CD4-positive, alpha-beta memory T cell (primary cell): ENCODE data around the gene CHURC1. TPM values are rescaled to one million over a fixed set of nuclear protein-coding genes. Genes with fewer than 3 reads are reported as not detected.

Source experiments
- CTCF ChIA-PET: fragments of 350-600 bp; sonication (Branson Sonifier 250); formaldehyde crosslinking; loops from one replicate; lab custom pipeline; 2021; ENCODE audit warnings: inconsistent platforms; ENCODE audit not compliant: partially characterized antibody; lab: Charles Lee
- POLR2A ChIA-PET: fragments of 350-600 bp; sonication (Branson Sonifier 250); formaldehyde crosslinking; loops from one replicate; lab custom pipeline; 2021; ENCODE audit not compliant: partially characterized antibody; lab: Charles Lee
- DNase-seq, 5 donors: peaks; one replicate each; pipeline versions ENCODE4 v3.0.0 to v3.0.0-alpha.2; 2020 to 2022; ENCODE audit warnings: mixed read lengths in 1 of 5
- H3K27ac ChIP-seq: one replicate; pipeline ENCODE4 v1.7.0; 2013; ENCODE audit warnings: low read depth, low read length
- H3K27me3 ChIP-seq: 2 replicates; pipeline ENCODE4 v1.7.0; 2013; ENCODE audit warnings: mild to moderate bottlenecking, low read length, moderate library complexity; ENCODE audit not compliant: insufficient read depth
- H3K36me3 ChIP-seq: 2 replicates; pipeline ENCODE4 v1.7.0; 2013; ENCODE audit warnings: mild to moderate bottlenecking, low read length, moderate library complexity; ENCODE audit not compliant: insufficient read depth
- H3K4me1 ChIP-seq: 2 replicates; pipeline ENCODE4 v1.7.0; 2013; ENCODE audit warnings: mild to moderate bottlenecking, low read length, moderate library complexity; ENCODE audit not compliant: insufficient read depth
- H3K4me3 ChIP-seq, 2 donors: one replicate each; pipeline ENCODE4 v1.7.0; 2013; ENCODE audit warnings: low read length in 2 of 2, mild to moderate bottlenecking in 1 of 2
- H3K9me3 ChIP-seq, 2 donors: one replicate each; pipeline ENCODE4 v1.7.0; 2013; ENCODE audit warnings: low read length in 2 of 2, control low read depth in 1 of 2; ENCODE audit not compliant: control insufficient read depth in 1 of 2
- H3K27ac Mint-ChIP-seq, 7 donors: one replicate each; pipeline ENCODE4 v1.8.0; 2020 to 2021; ENCODE audit warnings: mixed read lengths in 7 of 7, mild to moderate bottlenecking in 6 of 7, inconsistent platforms in 3 of 7, moderate library complexity in 3 of 7
- H3K27me3 Mint-ChIP-seq, 2 donors: one replicate each; pipeline ENCODE4 v1.8.0; 2020 to 2021; ENCODE audit warnings: mixed read lengths in 2 of 2
- H3K36me3 Mint-ChIP-seq, 2 donors: one replicate each; pipeline ENCODE4 v1.8.0; 2020 to 2021; ENCODE audit warnings: mixed read lengths in 2 of 2, inconsistent platforms in 1 of 2, mild to moderate bottlenecking in 1 of 2
- H3K4me1 Mint-ChIP-seq, 4 donors: one replicate each; pipeline ENCODE4 v1.8.0; 2020 to 2021; ENCODE audit warnings: mixed read lengths in 4 of 4, mild to moderate bottlenecking in 1 of 4
- H3K4me3 Mint-ChIP-seq, 8 donors: one replicate each; pipeline ENCODE4 v1.8.0; 2020 to 2021; ENCODE audit warnings: mixed read lengths in 8 of 8, mild to moderate bottlenecking in 7 of 8, moderate library complexity in 6 of 8, inconsistent platforms in 3 of 8
- H3K9me3 Mint-ChIP-seq, 8 donors: one replicate each; pipeline ENCODE4 v1.8.0; 2020 to 2021; ENCODE audit warnings: mixed read lengths in 8 of 8, mild to moderate bottlenecking in 5 of 8, inconsistent platforms in 3 of 8, moderate library complexity in 1 of 8
- intact Hi-C: fragments of 100-400 bp; cut with micrococcal nuclease; formaldehyde crosslinking; loops from one replicate; pipeline ENCODE4 v1.15.1; 2023
- polyA plus RNA-seq, 2 donors: library from polyadenylated mRNA; unstranded; fragments of 300-500 nt; fragmentation: Illumina TruSeq; gene quantifications; one replicate each; pipeline ENCODE4 v1.2.3, GENCODE V29; 2021
- total RNA-seq, 2 experiments: library from RNA; stranded (reverse); gene quantifications; one replicate each; pipeline ENCODE4 v1.2.3, GENCODE V29; 2021

The CHURC1 gene
- total and polyA plus RNA-seq, 4 experiments from 2014 or later = 112 to 176 (median 132) TPM

GRCh38 chr14:64958201-64958600, 43.9 kb downstream of the CHURC1 start:
- Histone ChIP-seq H3K36me3 (no peaks in the 10 kb centered on the region), H3K4me1 (peaks cover 4% of the 10 kb centered on the region), H3K27me3 (no peaks in the 10 kb centered on the region), H3K9me3 (no peaks in the 10 kb centered on the region), H3K27ac (no peak overlapping the region), H3K4me3 (no peak overlapping the region)
- intact Hi-C loops = no loop called here
- peak overlapping the region in 3 of 7 donors; percentile 11 to 43 (median 18) for H3K27ac Mint-ChIP-seq
- peaks cover 0 to 5% (median 1%) of the 10 kb centered on the region in 4 donors for H3K4me1 Mint-ChIP-seq
- H3K36me3 Mint-ChIP-seq = peaks cover 6 to 10% of the 10 kb centered on the region in 2 donors
- no peak overlapping the region for H3K4me3 Mint-ChIP-seq
- CTCF ChIA-PET = interaction anchor here (1.5 kb wide), 1 partner anchor 135 kb away, joined by 5 read pairs; no protein-coding TSS in a partner anchor
- no peak for DNase-seq
- no peaks in the 10 kb centered on the region for H3K27me3 Mint-ChIP-seq
- POLR2A ChIA-PET = no interaction called here
- no peaks in the 10 kb centered on the region for H3K9me3 Mint-ChIP-seq

GRCh38 chr14:64958743-64959142, 44.5 kb downstream of the CHURC1 start:
- no peak overlapping the region for H3K4me3 ChIP-seq
- H3K27ac ChIP-seq = no peak overlapping the region
- Mint-ChIP-seq H3K27ac (peak overlapping the region in 1 of 7 donors; percentile 11), H3K9me3 (no peaks in the 10 kb centered on the region), H3K4me3 (no peak overlapping the region), H3K36me3 (peaks cover 5 to 10% of the 10 kb centered on the region in 2 donors), H3K4me1 (peaks cover 0 to 4% (median 2%) of the 10 kb centered on the region in 4 donors), H3K27me3 (no peaks in the 10 kb centered on the region)
- peaks cover 4% of the 10 kb centered on the region for H3K4me1 ChIP-seq
- ChIA-PET POLR2A (no interaction called here), CTCF (no interaction called here)
- no peaks in the 10 kb centered on the region for H3K9me3 ChIP-seq
- intact Hi-C loops = no loop called here
- no peaks in the 10 kb centered on the region for H3K36me3 ChIP-seq
- DNase-seq = no peak
- no peaks in the 10 kb centered on the region for H3K27me3 ChIP-seq

DNA sequence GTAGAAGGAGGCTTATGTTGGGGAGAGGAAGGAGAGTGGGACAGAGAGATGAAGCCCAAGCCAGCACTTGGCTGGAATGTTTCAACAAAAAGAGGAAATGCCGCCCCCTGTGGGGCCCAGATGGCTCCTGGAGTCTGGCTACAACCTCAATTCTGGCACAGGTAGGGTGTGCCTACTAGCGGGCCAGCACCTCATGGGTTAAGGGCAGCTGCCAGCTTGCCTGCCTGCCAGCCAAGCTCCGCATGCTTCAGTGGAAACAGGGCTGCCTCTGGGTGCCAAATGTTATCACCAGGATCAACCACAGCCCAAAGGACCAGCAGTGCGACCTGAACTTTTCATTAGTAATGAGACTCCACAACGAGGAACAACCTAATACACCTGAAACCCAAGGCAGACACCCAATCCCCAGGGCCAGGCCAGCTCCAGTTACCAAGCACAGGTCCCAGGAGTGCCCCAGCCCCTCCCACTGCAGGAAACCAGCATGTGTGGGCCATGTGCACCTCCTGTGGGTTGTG, 46.6 kb downstream of the CHURC1 start:
- Mint-ChIP-seq H3K4me3 (no peak overlapping the region), H3K4me1 (peaks cover 0 to 4% (median 1%) of the 10 kb centered on the region in 4 donors), H3K9me3 (no peaks in the 10 kb centered on the region), H3K36me3 (peaks cover 2 to 6% of the 10 kb centered on the region in 2 donors), H3K27ac (peak overlapping the region in 2 of 7 donors; percentile 52 to 59), H3K27me3 (no peaks in the 10 kb centered on the region)
- Histone ChIP-seq H3K9me3 (no peaks in the 10 kb centered on the region), H3K4me3 (no peak overlapping the region), H3K4me1 (peaks cover 4% of the 10 kb centered on the region), H3K27me3 (no peaks in the 10 kb centered on the region), H3K27ac (no peak overlapping the region), H3K36me3 (no peaks in the 10 kb centered on the region)
- ChIA-PET POLR2A (interaction anchor here (0.6 to 1.6 kb wide), 3 partner anchors 9 to 1739 kb away, joined by 3 to 7 read pairs (median 3); no protein-coding TSS in a partner anchor), CTCF (interaction anchor here (0.6 to 1.0 kb wide), 5 partner anchors 10 to 324 kb away, joined by 3 to 4 read pairs (median 3); no protein-coding TSS in a partner anchor)
- no peak for DNase-seq
- intact Hi-C loops = no loop called here

DNA sequence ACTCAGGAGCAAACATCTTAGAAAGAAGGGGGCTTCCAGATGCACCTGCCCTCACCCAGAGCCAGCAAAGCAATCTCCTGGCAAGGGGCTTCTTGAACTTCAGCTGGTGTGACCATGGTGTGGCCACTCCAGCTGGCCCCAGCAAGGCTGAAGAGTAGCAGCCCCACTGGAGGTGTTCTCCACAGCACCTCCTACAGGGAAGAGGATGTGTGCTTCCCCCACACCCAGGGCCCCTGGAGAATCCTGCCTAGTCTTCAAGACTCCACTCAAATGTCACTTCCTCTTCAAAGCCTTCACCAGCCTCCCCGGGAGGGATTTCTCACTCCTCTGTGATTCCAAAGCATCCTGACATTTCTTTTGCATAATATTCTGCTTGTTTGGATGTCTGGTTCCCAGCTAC, 49.4 kb downstream of the CHURC1 start:
- Mint-ChIP-seq H3K4me3 (no peak overlapping the region), H3K4me1 (peaks cover 0 to 7% (median 2%) of the 10 kb centered on the region in 4 donors), H3K36me3 (peaks cover 0 to 4% of the 10 kb centered on the region in 2 donors), H3K27me3 (no peaks in the 10 kb centered on the region), H3K27ac (peak overlapping the region in 3 of 7 donors; percentile 4 to 31 (median 18)), H3K9me3 (no peaks in the 10 kb centered on the region)
- CTCF ChIA-PET = no interaction called here
- Histone ChIP-seq H3K9me3 (no peaks in the 10 kb centered on the region), H3K4me3 (no peak overlapping the region), H3K4me1 (peaks cover 4% of the 10 kb centered on the region), H3K27ac (no peak overlapping the region), H3K36me3 (no peaks in the 10 kb centered on the region), H3K27me3 (no peaks in the 10 kb centered on the region)
- POLR2A ChIA-PET = no interaction called here
- no peak for DNase-seq
- intact Hi-C loops = no loop called here

DNA sequence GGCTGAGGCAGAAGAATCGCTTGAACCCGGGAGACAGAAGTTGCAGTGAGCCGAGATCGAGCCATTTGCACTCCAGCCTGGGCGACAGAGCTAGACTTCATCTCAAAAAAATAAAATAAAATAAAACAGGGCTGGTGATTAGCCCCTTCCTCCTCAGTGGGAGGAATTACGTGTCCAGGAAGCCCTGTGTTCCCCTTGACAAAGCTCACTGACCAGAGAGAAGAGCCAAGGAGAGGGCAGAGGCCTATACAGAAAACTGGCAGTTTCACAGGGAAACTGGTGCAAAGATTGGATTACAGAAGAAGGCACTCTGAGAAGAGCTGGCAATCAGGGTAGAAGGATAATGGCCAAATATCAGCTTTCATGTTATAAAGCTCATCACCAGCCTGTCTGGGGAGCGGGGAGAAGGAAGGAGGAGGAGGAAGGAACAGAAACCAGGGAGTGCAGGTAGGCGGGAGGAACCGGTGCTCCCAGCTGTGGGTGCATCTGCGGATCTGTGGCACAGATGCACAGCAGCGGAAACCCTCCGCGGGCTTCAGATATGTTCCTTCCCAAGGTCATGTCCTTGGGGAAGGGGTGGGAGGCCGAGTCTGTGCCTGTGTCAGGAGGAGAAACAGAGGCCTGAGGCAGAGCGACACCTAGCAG, 51.2 kb downstream of the CHURC1 start:
- no peaks in the 10 kb centered on the region for H3K27me3 Mint-ChIP-seq
- Histone ChIP-seq H3K27ac (no peak overlapping the region), H3K27me3 (no peaks in the 10 kb centered on the region), H3K9me3 (no peaks in the 10 kb centered on the region), H3K4me3 (no peak overlapping the region), H3K4me1 (peaks cover 4% of the 10 kb centered on the region), H3K36me3 (no peaks in the 10 kb centered on the region)
- peaks cover 5 to 11% (median 7%) of the 10 kb centered on the region in 4 donors for H3K4me1 Mint-ChIP-seq
- POLR2A ChIA-PET = interaction anchor here (0.7 kb wide), 1 partner anchor 51 kb away, joined by 3 read pairs; no protein-coding TSS in a partner anchor
- DNase-seq = no peak
- no peak overlapping the region for H3K4me3 Mint-ChIP-seq
- H3K27ac Mint-ChIP-seq = peak overlapping the region in 1 of 7 donors; percentile 78
- CTCF ChIA-PET = interaction anchor here (0.6 to 1.4 kb wide), 2 partner anchors 15 to 296 kb away, joined by 4 read pairs; no protein-coding TSS in a partner anchor
- peaks cover 0 to 4% of the 10 kb centered on the region in 2 donors for H3K36me3 Mint-ChIP-seq
- intact Hi-C loops = no loop called here
- no peaks in the 10 kb centered on the region for H3K9me3 Mint-ChIP-seq

- no peak overlapping the region for H3K4me3 Mint-ChIP-seq
- no peak for DNase-seq
- Histone ChIP-seq H3K4me1 (peaks cover 10% of the 10 kb centered on the region), H3K27me3 (no peaks in the 10 kb centered on the region), H3K36me3 (no peaks in the 10 kb centered on the region), H3K4me3 (no peak overlapping the region), H3K27ac (no peak overlapping the region), H3K9me3 (no peaks in the 10 kb centered on the region)
- POLR2A ChIA-PET = no interaction called here
- H3K27me3 Mint-ChIP-seq = no peaks in the 10 kb centered on the region
- H3K36me3 Mint-ChIP-seq = peaks cover 0 to 4% of the 10 kb centered on the region in 2 donors
- H3K9me3 Mint-ChIP-seq = no peaks in the 10 kb centered on the region
- peak overlapping the region in 3 of 7 donors; percentile 32 to 64 (median 39) for H3K27ac Mint-ChIP-seq
- intact Hi-C loops = no loop called here
- H3K4me1 Mint-ChIP-seq = peaks cover 14 to 17% (median 15%) of the 10 kb centered on the region in 4 donors
- CTCF ChIA-PET = no interaction called here
Observed at GRCh38 chr14:64966976-64967375, 52.7 kb downstream of the CHURC1 start.

DNA sequence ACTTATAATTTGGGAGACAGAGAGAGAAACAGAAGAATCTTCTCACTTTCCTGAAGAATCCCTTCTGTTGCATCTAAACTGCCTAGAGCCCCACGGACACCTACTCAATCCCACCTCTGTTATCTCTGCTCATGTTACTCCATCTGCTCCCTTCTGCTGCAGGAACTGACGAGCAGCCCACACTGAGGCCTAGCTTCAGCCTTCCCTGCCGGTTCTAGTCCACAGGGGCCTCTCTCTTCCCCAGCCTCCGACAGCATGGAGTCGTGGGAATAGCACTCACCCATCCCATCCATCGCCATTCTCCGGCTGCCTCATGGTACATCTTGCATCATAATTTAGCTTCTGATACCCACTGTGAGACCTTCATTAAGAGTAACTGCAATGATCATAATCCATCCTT, 53.9 kb downstream of the CHURC1 start:
- POLR2A ChIA-PET = interaction anchor here (1.1 kb wide), 1 partner anchor 53 kb away, joined by 5 read pairs; the partner anchor contains the start of gene CHURC1
- peak overlapping the region in 2 of 7 donors; percentile 6 to 18 for H3K27ac Mint-ChIP-seq
- Histone ChIP-seq H3K36me3 (no peaks in the 10 kb centered on the region), H3K27me3 (no peaks in the 10 kb centered on the region), H3K9me3 (no peaks in the 10 kb centered on the region), H3K4me3 (no peak overlapping the region), H3K4me1 (peaks cover 16% of the 10 kb centered on the region), H3K27ac (no peak overlapping the region)
- no peak for DNase-seq
- CTCF ChIA-PET = no interaction called here
- H3K9me3 Mint-ChIP-seq = no peaks in the 10 kb centered on the region
- H3K4me1 Mint-ChIP-seq = peaks cover 13 to 23% (median 15%) of the 10 kb centered on the region in 4 donors
- no peak overlapping the region for H3K4me3 Mint-ChIP-seq
- no peaks in the 10 kb centered on the region for H3K27me3 Mint-ChIP-seq
- intact Hi-C loops = no loop called here
- H3K36me3 Mint-ChIP-seq = peaks cover 0 to 4% of the 10 kb centered on the region in 2 donors
